K562 (cell line): Measurements from ENCODE around the gene SLC43A2. TPM values are rescaled to one million over a fixed set of nuclear protein-coding genes. Genes with fewer than 3 reads are reported as not detected.
A peak's percentile ranks its signal among the peaks of the same experiment; 100 is the strongest.

Experiments used
- ATAC-seq: fragments of 200-7000 bp; cut with Tn5 transposase; 3 replicates; pipeline ENCODE4 v1.9.1; 2020; ENCODE audit warnings: moderate library complexity
- BruUV-seq: library from RNA; stranded (reverse); fragments of 400-500 nt; replicated peaks from 2 replicates; lab custom pipeline; 2021; lab: Mats Ljungman, UMichigan
- CTCF ChIA-PET: fragments of 300-600 bp; formaldehyde crosslinking; extraction: SDS; loops from one replicate; lab custom pipeline; 2021; ENCODE audit warnings: low intra/inter-chr PET ratio; lab: Yijun Ruan, JAX
- POLR2A ChIA-PET: fragments of 300-600, 350-650 bp; sonication (Branson Sonifier 250); formaldehyde crosslinking; extraction: SDS; loops from one replicate; lab custom pipeline; 2021; ENCODE audit warnings: antibody characterized with exemption, inconsistent platforms; lab: Yijun Ruan, JAX
- DNase-seq, 4 experiments: peaks; one replicate each; pipeline versions ENCODE4 v3.0.0 to v3.0.0-alpha.2; 2011 to 2018; ENCODE audit warnings: low spot score in 3 of 4, mixed read lengths in 3 of 4; ENCODE audit errors: extremely low read depth in 1 of 4
- FAIRE-seq: peaks from 2 replicates; lab custom pipeline; 2011; peaks lifted over from hg19 to GRCh38; lab: Jason Lieb, UNC
- H2AFZ ChIP-seq: 2 replicates; pipeline ENCODE4 v1.6.0; 2011; ENCODE audit warnings: low read depth, low read length, control low read depth, inconsistent platforms
- H3K27ac ChIP-seq: fragments of 200-600 bp; 3 replicates; pipeline ENCODE4 v1.8.0; 2011; ENCODE audit warnings: low read depth, mild to moderate bottlenecking, control low read depth, inconsistent platforms, low read length, moderate library complexity, mixed read lengths; ENCODE audit errors: extremely low read depth
- H3K27me3 ChIP-seq, 2 experiments: fragments of 300-600 bp in 1 of 2; 2 replicates in 1 of 2; 3 replicates in 1 of 2; pipeline versions ENCODE4 v1.6.0 to v1.8.0; 2011; ENCODE audit warnings: inconsistent platforms in 2 of 2, low read length in 2 of 2, mild to moderate bottlenecking in 1 of 2, mixed read lengths in 1 of 2, moderate library complexity in 1 of 2; ENCODE audit not compliant: control insufficient read depth in 2 of 2, insufficient read depth in 2 of 2
- H3K36me3 ChIP-seq: fragments of 300-600 bp; 3 replicates; pipeline ENCODE4 v1.8.0; 2011; ENCODE audit warnings: mild to moderate bottlenecking, low read length, inconsistent platforms; ENCODE audit not compliant: control insufficient read depth, insufficient read depth
- H3K4me1 ChIP-seq, 2 experiments: fragments of 200-600 bp in 1 of 2; replicated peaks in 1 of 2; 2 replicates in 1 of 2; 3 replicates in 1 of 2; pipeline versions ENCODE4 v1.5.1 to v1.8.0; 2011; ENCODE audit warnings: inconsistent platforms in 2 of 2, low read length in 2 of 2, mild to moderate bottlenecking in 1 of 2, mixed read lengths in 1 of 2, moderate library complexity in 1 of 2; ENCODE audit not compliant: control insufficient read depth in 2 of 2, insufficient read depth in 2 of 2
- H3K4me2 ChIP-seq: 2 replicates; pipeline ENCODE4 v1.6.1; 2011; ENCODE audit warnings: low read length, control low read depth, inconsistent platforms, mixed read lengths; ENCODE audit not compliant: insufficient read depth
- H3K4me3 ChIP-seq: fragments of 200-600 bp; sonication (generic), shearing (Covaris generic); 2 replicates; pipeline ENCODE4 v1.5.1; 2016; ENCODE audit warnings: control low read depth, inconsistent platforms
- H3K79me2 ChIP-seq: fragments of 200-600 bp; 3 replicates; pipeline ENCODE4 v1.8.0; 2011; ENCODE audit warnings: low read length, inconsistent platforms; ENCODE audit not compliant: control insufficient read depth, insufficient read depth
- H3K9ac ChIP-seq, 2 experiments: 2 replicates each; pipeline versions ENCODE4 v1.6.0 to v1.6.1; 2011; ENCODE audit warnings: low read depth in 2 of 2, low read length in 2 of 2, control low read depth in 1 of 2, inconsistent platforms in 1 of 2, mild to moderate bottlenecking in 1 of 2, mixed read lengths in 1 of 2; ENCODE audit not compliant: insufficient read depth in 1 of 2
- H3K9me1 ChIP-seq: one replicate; pipeline ENCODE4 v1.6.0; 2011; ENCODE audit warnings: inconsistent platforms, mild to moderate bottlenecking, low read length, moderate library complexity; ENCODE audit not compliant: control insufficient read depth, insufficient read depth
- H3K9me3 ChIP-seq: replicated peaks from 2 replicates; pipeline ENCODE4 v1.5.1; 2011; ENCODE audit warnings: low read depth, low read length, inconsistent platforms; ENCODE audit not compliant: control insufficient read depth, insufficient read depth
- H4K20me1 ChIP-seq: replicated peaks from 2 replicates; pipeline ENCODE4 v1.6.1; 2011; ENCODE audit warnings: low read length, inconsistent platforms, mixed read lengths; ENCODE audit not compliant: control insufficient read depth, insufficient read depth
- C11orf30 ChIP-seq: fragments of 450-650 bp; IDR thresholded peaks from 2 replicates; pipeline ENCODE4 v1.6.1; 2016; ENCODE audit warnings: low read depth, mild to moderate bottlenecking
- MAFG ChIP-seq: fragments of 450-650 bp; conservative IDR thresholded peaks from 2 replicates; pipeline ENCODE4 v1.6.1; 2016; ENCODE audit warnings: missing genetic modification characterization, missing compliant biosample characterization
- MED1 ChIP-seq: sonication (generic); formaldehyde crosslinking; IDR thresholded peaks from 2 replicates; pipeline ENCODE4 v1.8.1; 2023; ENCODE audit warnings: missing genetic modification reagents, borderline replicate concordance
- TBP ChIP-seq: optimal IDR thresholded peaks from 2 replicates; pipeline ENCODE3; 2011; ENCODE audit warnings: low read depth, low read length, improper control_type of control experiment
- ZNF316 ChIP-seq: fragments of 450-650 bp; IDR thresholded peaks from 2 replicates; pipeline ENCODE4 v1.6.1; 2016
- WGBS: fragments of 100-300 bp; shearing (Covaris generic); methylation state at CpG from one replicate; pipeline ENCODE4 v1.1.6; 2016; ENCODE audit warnings: low coverage, mixed read lengths; ENCODE audit not compliant: insufficient coverage; ENCODE audit errors: missing lambda C conversion rate; 5-methylcytosine and 5-hydroxymethylcytosine counted together
- in situ Hi-C: fragments of 300-500 bp; cut with MboI; formaldehyde crosslinking; loops from 4 replicates; pipeline ENCODE4 v1.15.0; 2018; ENCODE audit warnings: inconsistent platforms, mixed read lengths
- intact Hi-C: fragments of 100-400 bp; cut with micrococcal nuclease; formaldehyde crosslinking; loops from 2 replicates; pipeline ENCODE4 v1.14.2; 2022
- polyA plus RNA-seq, 8 experiments: library from polyadenylated mRNA; depleted of rRNA in 4 of 8; stranded (reverse) in 5 of 8; unstranded in 3 of 8; fragments of >200 nt; fragmentation: Nextera tagmentation in 2 of 8; fragmentation: Illumina TruSeq in 1 of 8; extraction: Ambion mirVana in 2 of 8; extraction: Trizol in 1 of 8; gene quantifications; 2 replicates each; pipeline versions ENCODE4 v1.2.1 to v1.2.3, GENCODE V29; 2011 to 2014; ENCODE audit warnings: inconsistent platforms in 1 of 8, missing spikeins in 1 of 8
- total RNA-seq, 7 experiments: library from RNA; depleted of rRNA in 6 of 7; stranded (reverse); fragments of >200 nt in 6 of 7; fragmentation: Illumina TruSeq in 2 of 7; extraction: Trizol in 2 of 7; gene quantifications; 2 replicates each; pipeline versions ENCODE4 v1.2.1 to v1.2.3, GENCODE V29; 2011 to 2021; ENCODE audit warnings: low replicate concordance in 1 of 7

SLC43A2 gene
- total and polyA plus RNA-seq, 9 of the 15 experiments (the other 6 are each of a cell fraction or from before 2014, with no cell fraction given) = 0.03 to 10.2 (median 3.6) TPM

DNA sequence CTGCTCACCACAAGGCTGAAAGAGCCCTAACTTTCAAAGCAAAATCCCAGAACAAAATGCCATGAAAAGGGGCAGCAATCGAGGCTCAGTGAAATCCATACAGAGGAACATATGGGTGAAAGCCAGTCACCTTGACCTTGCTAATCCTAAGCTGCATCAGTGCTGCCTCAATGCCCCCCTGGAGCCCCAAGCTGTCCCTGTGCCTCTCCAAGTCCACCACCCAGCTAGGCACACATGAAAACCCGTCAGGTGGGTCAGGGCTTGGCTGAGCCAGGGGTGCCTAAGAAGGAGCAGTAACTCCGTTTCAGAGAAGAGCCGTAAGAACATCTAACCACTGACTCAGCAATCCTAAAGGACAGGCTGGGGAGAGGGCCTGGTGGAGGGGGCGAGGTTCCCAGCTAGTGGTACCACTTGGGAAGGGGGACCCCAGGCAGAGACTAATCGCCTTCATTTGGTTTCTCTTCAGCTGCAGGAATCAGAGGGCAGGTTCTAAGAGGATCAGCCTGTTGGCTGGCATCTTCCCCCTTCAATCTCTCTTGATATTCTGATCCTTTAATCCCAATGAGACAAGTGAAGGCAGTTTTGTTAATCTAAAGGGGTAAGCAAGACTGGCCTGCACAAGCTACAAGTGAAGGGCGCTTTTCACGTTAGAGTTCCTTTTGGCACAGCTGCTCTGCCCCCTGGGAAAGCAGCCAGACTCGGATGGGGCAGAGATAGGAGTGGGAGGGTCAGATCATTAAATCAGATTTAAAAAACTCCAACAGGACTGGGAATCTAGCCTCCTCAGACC is 73.7 kb downstream of the SLC43A2 start:
- no peak for ATAC-seq
- H3K36me3 ChIP-seq = peaks cover 65% of the 10 kb centered on the region; the same call in 2 of the 3 replicates
- intact Hi-C loops = no loop called here
- peak; percentile 87 for TF ChIP-seq ZNF316
- no peak for TF ChIP-seq MED1 (CRISPR knock-in tag)
- peak; percentile 53 for TF ChIP-seq MAFG (tag)
- peak; percentile 85 for TF ChIP-seq C11orf30
- TF ChIP-seq TBP = no peak
- TF ChIP-seq, all 486 proteins: peak for 3
- Histone ChIP-seq H3K9me1 (no peaks in the 10 kb centered on the region), H2AFZ (no peak overlapping the region), H3K9me3 (no peaks in the 10 kb centered on the region), H3K4me2 (no peak overlapping the region), H3K79me2 (peaks cover 18% of the 10 kb centered on the region), H3K4me1 (peaks cover 10 to 25% of the 10 kb centered on the region in 2 experiments; a peak in 4 of 5 replicates), H3K27ac (no peak overlapping the region), H4K20me1 (peaks cover 7% of the 10 kb centered on the region), H3K9ac (no peak overlapping the region; a peak in 1 of 4 replicates), H3K27me3 (no peaks in the 10 kb centered on the region), H3K4me3 (no peak overlapping the region)
- no peak for DNase-seq
- no peak for FAIRE-seq
- ChIA-PET CTCF (no interaction called here), POLR2A (interaction anchor here (0.7 to 0.9 kb wide), 2 partner anchors 40 to 160 kb away, joined by 3 read pairs; no protein-coding TSS in a partner anchor)
- no TSS peak for BruUV-seq
- in situ Hi-C loops = no loop called here
- 58% methylated on average over 7 of the region's 9 CpGs for WGBS
